Left renal cortex interstitium (tissue), 4 donors: Measurements from ENCODE around the gene RFX3. TPM values are rescaled to one million over a fixed set of nuclear protein-coding genes. Genes with fewer than 3 reads are reported as not detected.
A peak's percentile ranks its signal among the peaks of the same experiment; 100 is the strongest.

Experiments used
- DNase-seq, 4 donors: peaks; one replicate each; pipeline ENCODE4 v3.0.0-alpha.2; 2013; ENCODE audit warnings: low read depth in 4 of 4, low spot score in 2 of 4, missing footprints in 1 of 4
- polyA plus RNA-seq, 4 donors: library from polyadenylated mRNA; unstranded; fragments of 120-200 nt; gene quantifications; one replicate each; pipeline ENCODE4 v1.2.1, GENCODE V29; 2013; ENCODE audit not compliant: insufficient read length in 4 of 4

The RFX3 gene
- polyA plus RNA-seq, 4 donors: 13.5 to 21.0 (median 15.9) TPM

GRCh38 chr9:3479514-3480352, 46.1 kb downstream of the RFX3 start:
- no peak for DNase-seq

GRCh38 chr9:3478549-3478953, 47.2 kb downstream of the RFX3 start:
- no peak for DNase-seq

- DNase-seq: no peak
These were observed 48.5 kb downstream of the RFX3 start for GRCh38 chr9:3477236-3477834.

GRCh38 chr9:3475300-3476020, 50.3 kb downstream of the RFX3 start:
- DNase-seq: no peak

GRCh38 chr9:3474821-3475220, 51.0 kb downstream of the RFX3 start:
- no peak for DNase-seq

GRCh38 chr9:3473405-3473804, 52.4 kb downstream of the RFX3 start:
- no peak for DNase-seq

- DNase-seq: no peak
These were observed 53.9 kb downstream of the RFX3 start for GRCh38 chr9:3471883-3472282.

DNA sequence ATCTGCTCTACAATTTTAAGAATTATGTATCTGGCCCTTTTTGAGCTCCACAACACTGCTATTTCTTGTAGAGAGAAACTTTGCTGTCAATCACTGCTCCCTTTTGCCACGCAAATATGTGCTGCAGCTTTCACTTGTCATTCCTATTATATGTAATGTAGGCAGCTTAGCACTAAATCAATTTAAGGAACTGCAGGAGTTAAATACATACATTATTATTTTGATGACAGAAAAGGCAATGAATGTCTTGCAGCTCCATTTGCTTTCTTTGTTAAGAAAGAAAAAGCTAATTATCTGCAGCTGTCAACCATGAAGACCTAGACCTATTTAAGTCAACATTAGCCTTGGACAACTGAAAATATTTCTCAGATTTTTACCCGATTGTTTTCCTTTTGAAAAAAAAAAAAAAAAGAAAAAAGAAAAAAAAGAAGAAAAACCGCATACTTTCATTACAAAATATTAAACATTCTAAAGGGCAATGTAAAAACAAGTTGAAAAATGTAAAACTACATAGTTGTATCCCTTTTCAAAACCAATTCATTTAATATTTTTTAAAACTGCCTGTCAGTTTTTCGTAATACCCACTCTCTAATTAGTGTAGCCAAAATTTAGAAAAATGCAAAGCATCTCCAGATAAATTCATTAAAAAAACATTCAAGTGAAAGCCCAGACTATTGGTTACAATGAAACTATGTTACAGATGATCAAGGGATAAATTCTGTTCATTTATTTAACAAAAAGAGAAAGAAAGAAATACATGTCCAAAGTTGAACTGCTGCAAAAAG, 57.2 kb downstream of the RFX3 start:
- DNase-seq: no peak

GRCh38 chr9:3467593-3468219, 58.1 kb downstream of the RFX3 start:
- DNase-seq: peak in 1 of 4 donors; percentile 24

- DNase-seq: no peak
These were observed 61.7 kb downstream of the RFX3 start for GRCh38 chr9:3464033-3464638.

GRCh38 chr9:3458806-3459475, 66.9 kb downstream of the RFX3 start:
- DNase-seq: no peak

GRCh38 chr9:3457175-3457574, 68.6 kb downstream of the RFX3 start:
- no peak for DNase-seq

GRCh38 chr9:3455717-3456116, 70.1 kb downstream of the RFX3 start:
- no peak for DNase-seq

DNA sequence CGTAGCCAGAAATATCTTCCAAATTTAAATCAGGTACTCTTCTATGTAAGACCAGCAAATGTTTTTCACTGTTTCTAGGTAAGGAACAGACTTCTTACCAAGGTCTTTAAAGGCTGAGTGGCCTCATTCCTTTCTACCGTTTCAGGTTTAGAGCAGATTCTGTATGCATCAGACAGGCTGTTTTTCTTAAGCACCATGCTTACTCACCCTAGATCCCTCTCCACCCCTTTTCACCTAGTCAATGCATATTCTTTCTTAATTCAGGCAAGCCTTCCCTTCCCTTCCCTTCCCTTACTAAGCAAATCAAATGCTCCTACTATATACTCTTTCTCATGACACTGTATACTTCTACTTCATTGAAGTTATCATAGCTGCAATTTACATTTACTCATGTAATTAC, 70.7 kb downstream of the RFX3 start:
- DNase-seq: no peak

DNA sequence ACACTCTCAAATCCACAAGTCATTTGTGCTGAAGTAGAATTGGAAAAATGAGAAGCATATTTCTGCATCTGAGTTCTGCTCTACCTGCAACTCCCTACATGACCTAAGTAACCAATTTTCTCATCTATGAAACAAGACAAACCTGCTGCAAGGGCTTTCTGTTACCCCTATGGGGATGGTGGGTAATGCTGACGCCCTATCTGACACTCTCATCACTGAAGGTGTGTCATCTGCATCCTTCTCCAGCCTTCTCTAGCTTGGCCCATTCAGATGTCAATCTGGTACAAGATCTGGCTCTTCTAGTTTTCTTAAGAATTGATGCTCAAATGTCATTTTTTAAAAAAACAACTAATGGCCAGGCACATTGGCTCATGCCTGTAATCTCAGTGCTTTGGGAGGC, 73.8 kb downstream of the RFX3 start:
- DNase-seq: no peak

DNA sequence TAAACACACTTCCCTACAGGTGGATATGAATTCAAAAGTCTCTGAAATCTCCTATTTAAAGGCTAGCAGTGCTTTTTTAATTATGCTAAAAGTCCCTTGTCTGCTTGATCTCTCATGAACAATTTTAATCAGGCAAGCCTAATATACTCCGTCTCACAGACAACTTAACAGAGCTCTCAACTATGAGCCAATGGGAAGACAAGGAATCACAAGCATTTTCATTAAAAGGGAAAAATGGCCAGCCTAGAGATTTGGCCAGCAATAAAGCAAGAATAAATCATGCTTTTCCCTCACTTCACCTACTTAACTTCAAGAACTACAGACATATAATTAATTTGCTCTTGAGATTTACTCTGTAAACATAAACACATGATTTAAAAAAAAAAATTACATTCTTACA, 78.0 kb downstream of the RFX3 start:
- no peak for DNase-seq

DNA sequence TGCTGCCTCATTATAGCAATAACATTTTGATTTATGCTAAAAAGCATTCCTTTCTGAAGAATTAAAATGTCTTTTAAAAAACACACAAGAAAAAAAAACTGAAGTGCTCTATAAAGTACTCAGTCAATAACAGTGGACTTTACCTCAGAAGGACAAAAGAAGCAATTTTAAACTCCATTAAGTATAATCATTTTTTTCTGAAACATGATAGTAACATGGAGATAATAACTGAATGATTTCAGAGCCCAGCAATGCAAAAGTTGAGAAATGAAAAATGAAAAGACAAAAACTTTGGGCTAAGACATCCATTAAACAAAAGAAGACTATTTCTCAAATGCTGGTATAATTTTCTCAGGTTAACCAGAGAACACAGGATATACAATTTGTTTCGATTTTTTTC, 78.7 kb downstream of the RFX3 start:
- DNase-seq: no peak

- DNase-seq: no peak
These were observed 79.5 kb downstream of the RFX3 start for GRCh38 chr9:3446313-3446712.

GRCh38 chr9:3444016-3444415, 81.8 kb downstream of the RFX3 start:
- no peak for DNase-seq
